GM12872 (cell line): ENCODE results near the gene ZNF599.

Experiments
- TF ChIP-seq, protein P1 (sequence below): IDR thresholded peaks from 3 replicates; pipeline ENCODE4 v1.5.1; 2011; ENCODE audit warnings: low read depth, mild to moderate bottlenecking, low read length, moderate library complexity; ENCODE audit not compliant: insufficient read depth

The ZNF599 gene

DNA sequence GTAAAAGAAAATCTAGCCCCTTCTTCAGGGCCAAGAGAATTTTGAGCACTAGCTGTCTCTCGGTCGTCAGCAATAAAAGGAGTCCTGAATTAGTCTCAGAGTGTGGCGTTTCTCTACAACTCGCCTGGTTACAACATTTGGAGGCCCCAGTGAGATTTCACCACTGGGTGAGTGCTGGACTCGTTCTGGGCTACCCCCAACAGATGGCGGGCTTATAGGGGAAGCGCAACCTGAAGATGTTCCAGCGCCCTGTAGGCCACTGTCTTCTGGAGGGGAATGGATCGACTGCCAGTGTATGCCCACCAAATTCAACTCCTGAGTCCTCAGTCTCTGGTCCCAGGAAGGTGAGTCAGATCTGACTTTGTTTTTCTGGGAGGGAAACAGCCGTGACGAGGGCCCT, 50.7 kb downstream of the ZNF599 start:
- TF ChIP-seq, protein P1, sequence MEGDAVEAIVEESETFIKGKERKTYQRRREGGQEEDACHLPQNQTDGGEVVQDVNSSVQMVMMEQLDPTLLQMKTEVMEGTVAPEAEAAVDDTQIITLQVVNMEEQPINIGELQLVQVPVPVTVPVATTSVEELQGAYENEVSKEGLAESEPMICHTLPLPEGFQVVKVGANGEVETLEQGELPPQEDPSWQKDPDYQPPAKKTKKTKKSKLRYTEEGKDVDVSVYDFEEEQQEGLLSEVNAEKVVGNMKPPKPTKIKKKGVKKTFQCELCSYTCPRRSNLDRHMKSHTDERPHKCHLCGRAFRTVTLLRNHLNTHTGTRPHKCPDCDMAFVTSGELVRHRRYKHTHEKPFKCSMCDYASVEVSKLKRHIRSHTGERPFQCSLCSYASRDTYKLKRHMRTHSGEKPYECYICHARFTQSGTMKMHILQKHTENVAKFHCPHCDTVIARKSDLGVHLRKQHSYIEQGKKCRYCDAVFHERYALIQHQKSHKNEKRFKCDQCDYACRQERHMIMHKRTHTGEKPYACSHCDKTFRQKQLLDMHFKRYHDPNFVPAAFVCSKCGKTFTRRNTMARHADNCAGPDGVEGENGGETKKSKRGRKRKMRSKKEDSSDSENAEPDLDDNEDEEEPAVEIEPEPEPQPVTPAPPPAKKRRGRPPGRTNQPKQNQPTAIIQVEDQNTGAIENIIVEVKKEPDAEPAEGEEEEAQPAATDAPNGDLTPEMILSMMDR, result no peak

DNA sequence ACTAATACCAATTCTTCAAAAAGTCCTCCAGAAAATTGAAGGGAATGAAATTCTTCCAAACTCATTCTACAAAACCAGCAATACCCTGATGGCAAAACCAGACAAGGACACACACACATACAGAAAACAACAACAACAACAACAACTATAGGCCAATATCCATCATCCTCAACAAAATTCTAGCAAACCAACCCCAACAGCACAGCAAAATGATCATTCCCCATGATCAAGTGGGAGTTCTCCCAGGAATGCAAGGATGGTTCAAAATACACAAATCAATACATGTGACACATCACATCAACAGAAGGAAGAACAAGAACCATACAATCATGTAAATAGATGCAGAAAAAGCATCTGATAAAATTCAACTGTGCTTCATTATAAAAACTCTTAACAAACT, 57.7 kb downstream of the ZNF599 start:
- TF ChIP-seq, protein P1, result no peak

GRCh38 chr19:34713262-34713637, 59.8 kb downstream of the ZNF599 start:
- TF ChIP-seq, protein P1, result no peak

- TF ChIP-seq, protein P1, result peak; percentile 60
These were observed 60.4 kb downstream of the ZNF599 start for GRCh38 chr19:34712395-34713261.

GRCh38 chr19:34711890-34712289, 61.1 kb downstream of the ZNF599 start:
- TF ChIP-seq, protein P1, result no peak
